NCI-H2196 (cell line): ENCODE results near the gene GPC6.

ENCODE experiments used
- DNase-seq: peaks from one replicate; lab custom pipeline; 2025; ENCODE audit not compliant: unreplicated experiment; lab: John Stamatoyannopoulos, UW

Gene GPC6

GRCh38 chr13:94417294-94417693 is 1190.7 kb downstream of the GPC6 start:
- DNase-seq: no peak

- DNase-seq: no peak
These were observed 1192.8 kb downstream of the GPC6 start for GRCh38 chr13:94419304-94419924.

DNA sequence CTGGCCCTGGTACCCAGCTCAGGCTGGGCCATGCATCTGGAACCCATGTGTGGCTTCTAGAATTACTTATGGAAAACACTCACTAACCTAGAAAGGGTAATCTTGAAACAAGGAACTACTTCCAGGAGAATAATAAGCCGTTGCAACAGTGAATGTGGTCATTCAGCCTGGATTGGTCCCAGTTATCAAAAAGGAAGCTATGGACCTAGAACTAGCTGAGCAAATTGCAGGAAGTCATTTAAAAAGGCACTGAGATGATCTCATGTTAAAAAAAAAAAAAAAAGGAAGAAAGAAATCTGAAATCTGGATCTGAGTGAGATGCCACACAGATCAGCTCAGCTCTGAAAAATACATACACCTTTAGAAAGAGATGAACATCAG is 1193.3 kb downstream of the GPC6 start:
- no peak for DNase-seq

- no peak for DNase-seq
These were observed 1200.8 kb downstream of the GPC6 start for GRCh38 chr13:94427313-94427953.

GRCh38 chr13:94431574-94431973 is 1205.0 kb downstream of the GPC6 start:
- DNase-seq: no peak

GRCh38 chr13:94431987-94432386 is 1205.4 kb downstream of the GPC6 start:
- DNase-seq: no peak

GRCh38 chr13:94433055-94433961 is 1206.7 kb downstream of the GPC6 start:
- DNase-seq: no peak

DNA sequence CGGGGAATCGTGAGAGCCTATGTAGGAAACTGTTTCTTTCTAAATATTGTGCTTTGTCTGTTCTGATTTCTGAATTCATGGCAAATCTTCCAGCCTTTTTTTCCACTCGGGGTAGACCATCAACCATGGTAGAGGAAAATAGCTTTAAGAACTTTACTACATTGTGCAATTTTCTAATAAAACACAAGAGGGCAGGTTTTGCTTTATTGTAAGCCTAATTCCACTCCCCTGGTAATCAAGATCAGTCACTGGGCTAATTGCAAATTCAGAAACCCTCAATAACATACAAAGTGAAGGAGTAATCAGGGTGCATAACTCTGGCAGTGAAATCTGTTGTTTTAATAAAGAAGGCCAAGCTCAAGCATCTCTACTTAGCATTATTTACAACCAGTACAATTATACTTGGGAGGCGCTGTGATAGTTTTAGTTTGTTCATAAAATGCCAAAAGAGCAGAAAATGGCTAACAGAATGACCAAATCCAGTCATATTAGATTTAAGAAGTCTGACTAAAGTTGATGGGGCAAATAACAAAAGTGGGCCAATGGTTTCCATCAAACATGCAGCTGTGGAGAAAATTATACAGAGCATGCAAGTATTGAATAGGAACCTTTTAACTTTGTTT is 1209.1 kb downstream of the GPC6 start:
- peak; percentile 30 for DNase-seq

- no peak for DNase-seq
These were observed 1218.2 kb downstream of the GPC6 start for GRCh38 chr13:94444826-94445225.

DNA sequence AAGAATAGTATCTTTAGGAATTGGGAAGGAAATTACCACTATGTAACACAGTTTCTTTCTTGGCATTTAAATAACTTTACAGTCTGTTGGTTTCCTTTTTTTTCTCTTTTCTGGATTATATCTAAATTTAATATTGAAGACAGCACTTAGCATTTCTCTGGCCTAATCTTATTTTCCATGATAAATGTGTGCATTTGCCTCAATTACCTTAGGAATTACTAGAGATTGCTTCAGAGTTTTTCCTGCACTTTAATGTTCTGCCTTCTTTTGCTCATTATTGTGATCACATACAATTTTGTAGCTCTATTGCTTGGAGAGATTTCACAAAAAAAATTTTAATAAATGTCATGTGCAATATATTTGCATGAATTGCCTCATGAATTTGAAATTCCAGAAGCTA is 1227.7 kb downstream of the GPC6 start:
- DNase-seq: no peak

- DNase-seq: no peak
These were observed 1228.3 kb downstream of the GPC6 start for GRCh38 chr13:94454906-94455305.

DNA sequence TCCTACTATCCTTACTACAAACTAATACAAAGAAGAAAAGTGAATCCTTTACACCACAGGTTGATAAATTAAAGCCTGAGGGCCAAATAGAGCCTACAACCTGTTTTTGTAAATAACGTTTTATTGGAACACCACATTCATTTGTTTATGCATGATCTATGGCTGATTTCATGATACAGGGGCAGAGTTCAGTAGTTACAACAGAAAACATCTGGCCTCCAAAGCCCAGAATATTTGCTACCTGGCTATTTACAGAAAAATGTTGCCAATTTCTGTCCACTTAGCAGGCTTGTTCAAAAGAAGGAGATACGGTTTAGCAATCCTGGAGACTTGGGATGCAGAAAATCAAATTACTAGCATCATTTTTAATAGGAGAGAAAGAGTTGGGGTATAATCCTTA is 1228.8 kb downstream of the GPC6 start:
- no peak for DNase-seq
